ENCODE results near the gene LSAMP. TPM values are rescaled to one million over a fixed set of nuclear protein-coding genes. Genes with fewer than 3 reads are reported as not detected.

The LSAMP gene
- polyA plus RNA-seq, 2 of the 4 experiments (the other 2 are of a cell fraction), result 0.12 to 0.53 TPM

GRCh38 chr3:116051586-116051985 is 393.7 kb downstream of the LSAMP start (continued):
- no peak for TF ChIP-seq CBX2 (IDR thresholded peaks at IDR 0.05; ENCODE audit: borderline replicate concordance, low read depth)
- no peak for TF ChIP-seq KDM1A (IDR thresholded peaks at IDR 0.05; ENCODE audit: low read depth)

DNA sequence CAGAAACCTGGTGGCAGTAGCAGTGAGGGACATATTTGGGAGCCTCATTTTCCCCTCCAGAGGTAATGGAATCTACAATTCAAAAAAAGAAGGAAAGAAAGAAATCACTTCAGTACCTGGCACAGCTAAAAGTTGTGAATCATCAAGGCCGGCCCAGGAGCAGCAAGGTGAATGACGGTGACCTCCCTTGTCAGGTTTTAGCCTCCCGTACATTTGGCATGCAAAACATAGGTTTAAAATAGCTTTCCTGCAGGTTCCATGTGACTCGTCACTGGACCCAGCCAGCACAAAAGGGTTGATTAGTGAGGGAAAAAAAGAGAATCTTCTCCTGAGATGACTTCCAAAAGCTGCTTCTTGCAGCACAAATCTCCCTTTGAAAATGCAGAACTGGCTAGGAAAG is 394.2 kb downstream of the LSAMP start:
- no peak overlapping the region for H3K4me2 ChIP-seq
- ChIA-PET POLR2A (no interaction called here), CTCF (interaction anchor here (0.7 kb wide), 1 partner anchor 18 kb away, joined by 3 read pairs; no protein-coding TSS in a partner anchor)
- no peak for FAIRE-seq
- no peak for ATAC-seq
- no peak overlapping the region for H3K4me3 ChIP-seq
- H3K9me3 ChIP-seq, result no peaks in the 10 kb centered on the region
- no peak overlapping the region for H3K27ac ChIP-seq
- WGBS (ENCODE audit: missing lambda C conversion rate), result 44% methylated on average over 4 of the region's 4 CpGs
- TF ChIP-seq EHF (CRISPR knock-in tag; IDR thresholded peaks at IDR 0.05) (no peak), NR3C1 (IDR thresholded peaks at IDR 0.05) (no peak), TFCP2L1 (CRISPR knock-in tag; IDR thresholded peaks at IDR 0.05) (no peak), MAFK (IDR thresholded peaks at IDR 0.05; ENCODE audit: partially characterized antibody) (no peak), JUN (IDR thresholded peaks at IDR 0.05) (no peak), SMC3 (IDR thresholded peaks at IDR 0.05) (no peak), HES2 (IDR thresholded peaks at IDR 0.05) (no peak), RNF2 (IDR thresholded peaks at IDR 0.05; ENCODE audit: borderline replicate concordance, low read depth) (no peak), ATOH8 (CRISPR knock-in tag; IDR thresholded peaks at IDR 0.05; ENCODE audit: low read depth) (no peak), EP300 (IDR thresholded peaks at IDR 0.05) (no peak), CBX8 (IDR thresholded peaks at IDR 0.05) (no peak), FOSB (CRISPR knock-in tag; IDR thresholded peaks at IDR 0.05) (no peak), HOXB13 (CRISPR knock-in tag; IDR thresholded peaks at IDR 0.05; ENCODE audit: low read depth) (no peak), ZC3H11A (IDR thresholded peaks at IDR 0.05) (no peak), BCL3 (IDR thresholded peaks at IDR 0.05) (no peak), HOXA7 (CRISPR knock-in tag; IDR thresholded peaks at IDR 0.05) (no peak), KDM5A (IDR thresholded peaks at IDR 0.05) (no peak), HOXB5 (CRISPR knock-in tag; IDR thresholded peaks at IDR 0.05) (no peak)
- TF ChIP-seq, protein P1, sequence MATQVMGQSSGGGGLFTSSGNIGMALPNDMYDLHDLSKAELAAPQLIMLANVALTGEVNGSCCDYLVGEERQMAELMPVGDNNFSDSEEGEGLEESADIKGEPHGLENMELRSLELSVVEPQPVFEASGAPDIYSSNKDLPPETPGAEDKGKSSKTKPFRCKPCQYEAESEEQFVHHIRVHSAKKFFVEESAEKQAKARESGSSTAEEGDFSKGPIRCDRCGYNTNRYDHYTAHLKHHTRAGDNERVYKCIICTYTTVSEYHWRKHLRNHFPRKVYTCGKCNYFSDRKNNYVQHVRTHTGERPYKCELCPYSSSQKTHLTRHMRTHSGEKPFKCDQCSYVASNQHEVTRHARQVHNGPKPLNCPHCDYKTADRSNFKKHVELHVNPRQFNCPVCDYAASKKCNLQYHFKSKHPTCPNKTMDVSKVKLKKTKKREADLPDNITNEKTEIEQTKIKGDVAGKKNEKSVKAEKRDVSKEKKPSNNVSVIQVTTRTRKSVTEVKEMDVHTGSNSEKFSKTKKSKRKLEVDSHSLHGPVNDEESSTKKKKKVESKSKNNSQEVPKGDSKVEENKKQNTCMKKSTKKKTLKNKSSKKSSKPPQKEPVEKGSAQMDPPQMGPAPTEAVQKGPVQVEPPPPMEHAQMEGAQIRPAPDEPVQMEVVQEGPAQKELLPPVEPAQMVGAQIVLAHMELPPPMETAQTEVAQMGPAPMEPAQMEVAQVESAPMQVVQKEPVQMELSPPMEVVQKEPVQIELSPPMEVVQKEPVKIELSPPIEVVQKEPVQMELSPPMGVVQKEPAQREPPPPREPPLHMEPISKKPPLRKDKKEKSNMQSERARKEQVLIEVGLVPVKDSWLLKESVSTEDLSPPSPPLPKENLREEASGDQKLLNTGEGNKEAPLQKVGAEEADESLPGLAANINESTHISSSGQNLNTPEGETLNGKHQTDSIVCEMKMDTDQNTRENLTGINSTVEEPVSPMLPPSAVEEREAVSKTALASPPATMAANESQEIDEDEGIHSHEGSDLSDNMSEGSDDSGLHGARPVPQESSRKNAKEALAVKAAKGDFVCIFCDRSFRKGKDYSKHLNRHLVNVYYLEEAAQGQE (IDR thresholded peaks at IDR 0.05), result no peak
- H3K4me1 ChIP-seq, result no peaks in the 10 kb centered on the region
- DNase-seq (ENCODE audit: low read depth in 1 of 2, low spot score in 1 of 2), result no peak

DNA sequence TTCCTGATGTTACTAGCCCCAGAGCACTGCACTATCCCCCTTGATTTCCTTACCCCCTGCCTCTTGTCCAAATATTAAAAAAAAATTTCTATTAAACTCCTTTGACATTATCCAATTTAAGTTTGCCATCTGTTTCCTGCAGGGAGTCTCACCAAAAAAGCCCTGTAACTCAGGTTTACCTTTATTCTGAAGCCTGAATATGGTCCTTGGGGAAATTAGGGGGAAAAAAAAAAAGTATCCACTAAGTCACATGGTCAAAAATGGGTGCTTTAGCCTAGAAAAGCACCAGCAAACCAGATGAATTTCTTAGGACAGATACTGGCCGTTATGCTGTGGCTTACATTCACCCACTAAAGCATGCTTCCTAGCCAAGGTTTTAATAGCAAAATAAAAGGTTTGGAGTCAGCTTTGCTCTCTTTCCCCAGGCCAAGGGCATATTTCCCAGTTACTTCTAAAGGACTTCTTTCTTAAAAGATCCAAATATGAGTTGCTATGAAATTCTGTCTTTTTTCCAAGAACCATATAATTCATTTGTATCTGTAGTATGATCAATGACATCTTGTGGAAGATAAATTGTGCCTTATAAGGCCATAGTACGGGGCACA is 394.9 kb downstream of the LSAMP start:
- no peaks in the 10 kb centered on the region for H3K9me3 ChIP-seq
- ChIA-PET CTCF (no interaction called here), POLR2A (no interaction called here)
- 34% methylated on average over 2 of the region's 2 CpGs for WGBS (ENCODE audit: missing lambda C conversion rate)
- no peak overlapping the region for H3K27ac ChIP-seq
- H3K4me3 ChIP-seq, result no peak overlapping the region
- FAIRE-seq, result no peak
- no peak overlapping the region for H3K4me2 ChIP-seq
- DNase-seq (ENCODE audit: low read depth in 1 of 2, low spot score in 1 of 2), result no peak
- no peak for ATAC-seq
- no peaks in the 10 kb centered on the region for H3K4me1 ChIP-seq
- TF ChIP-seq BCL3 (IDR thresholded peaks at IDR 0.05) (no peak), POLR2A (IDR thresholded peaks at IDR 0.05; ENCODE audit: low read length) (no peak), RNF2 (IDR thresholded peaks at IDR 0.05; ENCODE audit: borderline replicate concordance, low read depth) (no peak), MAZ (IDR thresholded peaks at IDR 0.05; ENCODE audit: borderline replicate concordance, low read depth, low read length) (no peak), FOSL2 (IDR thresholded peaks at IDR 0.05) (no peak), FOSL2 (CRISPR knock-in tag; IDR thresholded peaks at IDR 0.05) (no peak), MYC (IDR thresholded peaks at IDR 0.05; ENCODE audit: borderline replicate concordance, low read length) (no peak), KDM5A (IDR thresholded peaks at IDR 0.05) (no peak), FOSB (CRISPR knock-in tag; IDR thresholded peaks at IDR 0.05) (no peak), HOXB13 (CRISPR knock-in tag; IDR thresholded peaks at IDR 0.05; ENCODE audit: low read depth) (no peak), ELK1 (IDR thresholded peaks at IDR 0.05; ENCODE audit: low read depth, low read length) (no peak), HES2 (IDR thresholded peaks at IDR 0.05) (no peak)
